ENCODE results near the gene ABCA5. TPM values are rescaled to one million over a fixed set of nuclear protein-coding genes. Genes with fewer than 3 reads are reported as not detected.

Gene ABCA5
- total RNA-seq = 10 to 100 TPM; 54.9 to 81.5 (median 75.0) TPM
- 10 to 100 TPM in 2 of 3 donors, 1 to 10 TPM in 1; 8.7 to 32.3 (median 28.5) TPM for polyA plus RNA-seq
- long read RNA-seq, donor 1, full-length matches to known transcripts = 1 of 16 reads
- long read RNA-seq, donor 1, partial matches to known transcripts = 7 of 16 reads
- long read RNA-seq, donor 1, other reads (novel, unspliced or antisense) = 8 of 16 reads
- long read RNA-seq, donor 2, partial matches to known transcripts = 5 of 15 reads
- long read RNA-seq, donor 2, other reads (novel, unspliced or antisense) = 4 of 15 reads

GRCh38 chr17:69327060-69327831, at the start of gene ABCA5:
TSS of gene ABCA5 (minus strand) at chr17:69327133. CDS start at chr17:69314415, 12,718 bp downstream.
- peaks cover 27% of the 10 kb centered on the region for H3K4me1 ChIP-seq
- 1% methylated on average over 50 to 74 of the region's 74 CpGs for WGBS, 3 donors
- H3K4me3 ChIP-seq = peak within 1 kb of the TSS; percentile 90
- TF ChIP-seq CTCF (IDR thresholded peaks at IDR 0.05) = no peak
- ATAC-seq (peak; percentile 92 to 98 (median 96)), DNase-seq (peak; percentile 89 to 93)
- H3K9me3 ChIP-seq = no peaks in the 10 kb centered on the region
- peaks cover 0 to 3% of the 10 kb centered on the region in 2 donors for H3K36me3 ChIP-seq (ENCODE audit: insufficient read depth in 1 of 2, low read depth in 1 of 2)
- intact Hi-C loops (cut with DNase I) = loop anchor here (5.0 to 10.0 kb wide), 3 partner anchors 195 to 848 kb away; no protein-coding TSS in a partner anchor
- H3K27me3 ChIP-seq (ENCODE audit: insufficient read depth in 3 of 3, low read length in 2 of 3) = no peaks in the 10 kb centered on the region
- H3K27ac ChIP-seq = peak within 1 kb of the TSS; percentile 97

GRCh38 chr17:69375229-69375628, 48.3 kb upstream of the ABCA5 start:
- Histone ChIP-seq H3K27ac (no peak overlapping the region), H3K4me1 (no peaks in the 10 kb centered on the region), H3K36me3 (ENCODE audit: insufficient read depth in 1 of 2, low read depth in 1 of 2) (no peaks in the 10 kb centered on the region), H3K9me3 (no peaks in the 10 kb centered on the region), H3K4me3 (no peak overlapping the region), H3K27me3 (ENCODE audit: insufficient read depth in 3 of 3, low read length in 2 of 3) (no peaks in the 10 kb centered on the region)
- intact Hi-C loops (cut with DNase I) = no loop called here
- 63 to 67% (median 67%) methylated on average over 2 of the region's 2 CpGs for WGBS, 3 donors
- no peak for TF ChIP-seq CTCF (IDR thresholded peaks at IDR 0.05)
- ATAC-seq (no peak), DNase-seq (no peak)

GRCh38 chr17:69373069-69373468, 46.1 kb upstream of the ABCA5 start:
- no peak for TF ChIP-seq CTCF (IDR thresholded peaks at IDR 0.05)
- no peaks in the 10 kb centered on the region for H3K9me3 ChIP-seq
- H3K4me1 ChIP-seq = no peaks in the 10 kb centered on the region
- intact Hi-C loops (cut with DNase I) = no loop called here
- DNase-seq = no peak
- no peak overlapping the region for H3K4me3 ChIP-seq
- H3K36me3 ChIP-seq (ENCODE audit: insufficient read depth in 1 of 2, low read depth in 1 of 2) = no peaks in the 10 kb centered on the region
- 84 to 93% (median 92%) methylated on average over 2 of the region's 2 CpGs for WGBS, 3 donors
- no peaks in the 10 kb centered on the region for H3K27me3 ChIP-seq (ENCODE audit: insufficient read depth in 3 of 3, low read length in 2 of 3)
- ATAC-seq = no peak
- H3K27ac ChIP-seq = no peak overlapping the region

- intact Hi-C loops (cut with DNase I) = no loop called here
- no peaks in the 10 kb centered on the region for H3K27me3 ChIP-seq (ENCODE audit: insufficient read depth in 3 of 3, low read length in 2 of 3)
- no peak overlapping the region for H3K27ac ChIP-seq
- no peaks in the 10 kb centered on the region for H3K36me3 ChIP-seq (ENCODE audit: insufficient read depth in 1 of 2, low read depth in 1 of 2)
- WGBS, 3 donors = 72 to 79% (median 73%) methylated on average over 3 of the region's 3 CpGs
- ATAC-seq (no peak), DNase-seq (no peak)
- no peak overlapping the region for H3K4me3 ChIP-seq
- TF ChIP-seq CTCF (IDR thresholded peaks at IDR 0.05) = no peak
- H3K9me3 ChIP-seq = no peaks in the 10 kb centered on the region
- H3K4me1 ChIP-seq = no peaks in the 10 kb centered on the region
Observed at GRCh38 chr17:69367298-69367697, 40.4 kb upstream of the ABCA5 start.
